Measurements from ENCODE around the gene SIKE1. TPM values are rescaled to one million over a fixed set of nuclear protein-coding genes. Genes with fewer than 3 reads are reported as not detected.

The SIKE1 gene
- 87.8 and 120 TPM in 2 replicates for total RNA-seq

GRCh38 chr1:114780344-114781226 is at the start of gene SIKE1:
SIKE1 (minus strand) TSS chr1:114780685; CDS start chr1:114780607, 78 bp downstream.

GRCh38 chr1:114757455-114758255 is 22.8 kb downstream of the SIKE1 start, which contains the start of gene CSDE1:
CSDE1 (minus strand) TSS chr1:114757984; CDS start chr1:114739890, 18,094 bp downstream.

Other genes with a start within 250 kb of the SIKE1 start
- 54.8 and 66.0 TPM in 2 replicates for gene BCAS2, start 199.1 kb downstream of the SIKE1 start, total RNA-seq
- gene DENND2C, start 110.6 kb downstream of the SIKE1 start, total RNA-seq: 26.8 and 40.0 TPM in 2 replicates
- gene AMPD1, start 85.1 kb downstream of the SIKE1 start, total RNA-seq: not detected in 2 replicates
- gene NRAS, start 63.9 kb downstream of the SIKE1 start, total RNA-seq: 64.6 and 77.9 TPM in 2 replicates
- gene CSDE1, start 22.7 kb downstream of the SIKE1 start, total RNA-seq: 979 and 1,088 TPM in 2 replicates
- not detected in 2 replicates for gene SYCP1, start 74.2 kb upstream of the SIKE1 start, total RNA-seq
- not detected in 2 replicates for gene TSHB, start 249.1 kb upstream of the SIKE1 start, total RNA-seq